CD4-positive, alpha-beta T cell treated with Interleukin-4 for 1 hour (primary cell): Measurements from ENCODE around the gene TOMM20.
"Not testable (repeated sequence)": the region's sequence is repeated elsewhere in the genome, so short reads cannot be mapped to it uniquely, and the experiment has no call there.

Experiments used
- DNase-seq, 2 donors: peaks; one replicate each; pipeline ENCODE4 v3.0.0-alpha.2; 2020 to 2022

TOMM20 gene

DNA sequence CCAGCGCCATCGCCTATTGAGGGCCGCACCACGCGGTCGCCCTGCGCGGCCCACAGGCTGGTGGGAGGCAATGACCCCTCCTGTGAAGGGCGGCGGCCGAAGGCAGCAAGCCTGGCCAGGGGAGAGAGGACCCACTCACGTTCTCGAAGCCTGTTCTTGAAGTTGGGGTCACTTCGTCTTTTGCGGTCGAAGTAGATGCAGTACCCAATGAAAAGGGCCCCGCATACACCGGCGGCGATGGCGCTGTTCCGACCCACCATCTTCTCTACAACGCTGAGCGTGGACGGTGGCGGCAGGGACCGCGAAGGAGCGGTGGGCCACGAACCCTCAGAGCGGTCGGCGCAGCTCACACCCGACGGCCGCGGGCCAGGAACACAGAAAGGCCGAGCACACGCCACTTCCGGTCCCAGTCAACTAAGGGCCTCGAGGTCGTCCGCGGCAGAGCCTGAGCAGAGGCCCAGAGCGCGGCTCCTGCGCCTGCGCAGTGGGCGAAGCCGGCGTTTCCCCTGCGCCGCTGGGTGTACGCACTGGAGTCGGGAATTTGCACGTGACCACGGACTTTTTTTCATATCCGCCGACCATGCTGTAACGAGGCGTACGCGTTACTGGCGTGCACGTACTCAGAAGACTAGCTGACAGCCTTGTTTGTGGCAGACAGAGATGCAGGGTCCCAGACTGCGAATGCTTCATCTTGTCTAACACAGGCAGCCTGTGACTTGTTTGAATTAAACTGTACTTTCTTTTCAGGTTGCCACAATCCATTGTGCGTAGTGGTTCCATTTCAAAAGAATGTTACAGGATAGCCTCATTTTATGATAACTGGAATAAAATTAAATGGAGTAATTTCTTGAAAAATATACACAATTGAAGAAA is at the start of gene TOMM20:
TSS of gene TOMM20 (minus strand) at position 382 of the 873 bp plus-strand sequence. CDS start at position 260, 122 bp downstream.
- peak; percentile 97 for DNase-seq

DNA sequence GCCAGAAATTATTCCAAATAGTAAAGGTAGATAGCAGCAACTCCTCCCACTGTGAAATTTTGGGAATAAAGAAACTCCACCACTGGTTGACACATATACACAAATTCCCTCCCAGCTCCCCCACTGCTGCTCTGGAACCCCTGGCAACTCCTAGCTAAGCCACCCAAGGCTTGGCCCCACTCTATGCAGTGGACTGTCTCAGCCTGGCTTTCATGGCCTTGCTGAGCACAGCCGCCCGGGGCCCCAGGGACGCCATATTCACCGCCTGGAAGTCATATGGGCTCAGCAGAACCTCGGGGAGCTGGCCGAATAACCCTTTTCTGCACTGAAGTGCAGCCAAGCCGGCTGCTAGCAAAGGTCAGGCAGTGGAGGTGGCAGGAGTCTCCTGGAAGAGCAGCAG is 47.8 kb upstream of the TOMM20 start:
- no peak for DNase-seq

DNA sequence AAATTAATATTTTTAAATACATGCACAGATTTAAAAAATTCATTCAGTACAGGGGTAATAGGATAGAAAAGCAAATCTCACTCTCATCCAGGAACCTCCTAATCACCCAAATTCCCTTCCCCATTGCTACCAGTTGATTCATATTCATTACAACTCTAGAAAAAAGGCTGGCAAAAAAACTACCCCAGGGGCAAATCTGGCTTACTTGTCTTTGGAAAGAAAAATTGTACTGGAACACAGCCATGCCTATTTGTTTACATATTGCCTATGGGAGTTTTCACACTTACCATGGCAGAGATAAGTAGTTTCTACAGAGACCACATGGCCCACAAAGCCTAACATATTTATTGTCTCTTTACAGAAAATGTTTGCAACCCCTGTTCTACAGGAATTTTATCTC is 41.3 kb upstream of the TOMM20 start:
- DNase-seq, result no peak

DNA sequence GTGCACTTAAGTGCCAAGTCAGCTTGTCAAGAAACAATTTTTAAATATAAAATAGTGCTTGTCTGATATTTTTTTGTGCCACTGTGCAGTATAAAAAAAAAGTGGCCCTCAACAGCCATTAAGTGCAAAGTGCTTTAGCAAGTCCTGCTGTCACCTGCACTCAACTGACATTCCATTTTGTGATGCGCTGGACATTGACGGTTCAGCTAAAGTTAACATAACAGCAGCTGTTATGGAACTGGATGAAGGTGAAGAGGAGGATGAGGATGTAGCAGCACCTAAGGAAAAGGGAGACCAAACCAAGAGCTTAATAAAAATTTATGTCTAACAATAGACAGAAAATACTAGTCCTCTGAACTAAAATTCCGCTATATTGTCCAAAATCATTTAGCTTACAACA is 39.7 kb upstream of the TOMM20 start:
- DNase-seq, result no peak

DNA sequence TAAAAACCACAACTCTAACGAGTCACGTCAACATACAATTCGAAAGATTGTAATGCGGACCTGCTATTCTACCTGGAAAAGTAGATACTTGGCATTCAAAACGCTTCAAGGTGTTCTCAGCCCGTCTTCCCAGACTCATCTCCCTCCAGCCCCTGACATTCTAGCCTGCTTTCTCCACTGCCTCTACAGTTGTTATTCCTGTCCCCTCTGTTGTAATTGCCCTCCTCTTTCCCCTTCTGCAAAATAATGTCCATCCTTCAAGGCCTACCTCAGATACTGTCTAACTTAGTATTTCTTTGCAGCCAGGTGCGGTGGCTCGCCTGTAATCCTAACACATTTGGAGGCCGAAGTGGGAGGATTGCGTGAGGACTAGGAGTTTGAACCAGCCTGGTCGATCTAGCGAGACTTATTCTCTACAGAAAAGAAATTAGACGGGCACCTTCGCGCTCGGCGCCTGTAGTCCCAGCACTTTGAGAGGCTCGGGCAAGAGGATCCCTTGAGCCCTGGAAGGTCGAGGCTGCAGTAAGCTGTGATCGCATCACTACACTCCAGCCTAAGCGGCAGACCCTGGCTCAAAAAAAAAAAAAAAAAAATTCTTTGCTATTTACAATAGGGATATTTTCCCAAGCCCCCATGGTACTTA is 33.2 kb upstream of the TOMM20 start:
- no peak for DNase-seq

DNA sequence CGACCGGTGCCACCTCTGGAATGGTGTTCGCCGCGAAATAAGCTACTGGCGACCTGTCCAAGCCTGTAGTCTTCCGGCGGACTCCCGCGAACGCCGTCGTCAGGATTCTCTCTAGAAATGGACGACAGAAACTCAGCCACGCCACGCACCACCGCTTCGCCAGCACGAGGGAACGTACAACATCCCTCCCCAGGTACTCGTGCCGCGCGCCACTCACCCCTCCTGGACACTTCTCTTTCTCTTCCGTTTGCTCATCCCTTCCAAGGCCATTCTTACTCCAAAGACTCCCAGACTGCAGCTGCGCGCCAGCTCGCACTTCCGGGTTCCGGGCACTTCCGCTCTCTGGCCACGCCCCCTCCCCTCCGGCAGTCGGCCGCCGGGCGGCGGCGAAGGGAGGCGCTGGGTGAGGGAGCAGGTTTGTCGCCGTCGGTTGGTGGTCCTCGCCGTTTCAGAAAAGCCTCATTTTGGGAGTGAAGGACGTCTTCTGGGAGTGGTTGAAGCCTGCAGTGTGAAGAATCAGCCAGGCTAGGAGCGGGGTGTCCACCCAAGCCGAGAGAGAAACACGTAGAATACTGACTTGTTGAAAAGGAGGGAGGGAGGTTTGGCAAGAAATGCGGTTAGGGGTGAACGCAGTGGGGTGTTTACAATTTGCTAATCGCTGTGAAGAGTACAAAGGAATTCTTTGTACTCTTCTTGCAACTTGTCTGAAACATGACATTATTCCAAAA is 32.5 kb upstream of the TOMM20 start, which contains the start of gene RBM34:
TSS of gene RBM34 (minus strand) at position 294 of the 728 bp plus-strand sequence. CDS start at position 270, 24 bp downstream.
- peak; percentile 90 to 93 for DNase-seq

DNA sequence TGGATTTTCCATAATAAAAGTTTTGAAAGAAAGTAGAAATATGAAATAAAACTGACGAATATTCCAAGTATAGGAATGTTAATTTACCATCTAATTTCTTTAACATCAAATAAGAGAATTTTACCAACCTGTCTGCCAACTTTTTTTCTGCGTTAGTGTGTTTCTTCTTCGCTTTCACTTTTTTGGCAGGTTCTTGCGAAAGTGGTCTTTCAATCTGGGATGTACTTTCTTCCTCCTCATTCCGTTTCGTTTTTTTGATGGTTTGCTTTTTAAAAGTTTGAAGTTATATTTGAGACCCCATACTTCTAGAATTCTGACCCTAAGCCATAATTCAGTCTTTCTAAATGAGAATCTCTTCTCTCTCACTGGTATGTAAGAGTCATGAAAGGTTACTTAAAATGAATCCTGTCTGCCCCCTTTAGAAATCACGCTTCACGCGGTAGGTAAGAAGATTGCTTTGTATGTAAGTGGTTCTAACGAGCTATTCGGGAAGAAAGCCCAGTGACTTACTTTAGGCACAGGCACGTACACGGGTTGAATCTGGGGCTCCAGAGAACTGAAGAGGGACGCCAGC is 31.8 kb upstream of the TOMM20 start:
- no peak for DNase-seq

DNA sequence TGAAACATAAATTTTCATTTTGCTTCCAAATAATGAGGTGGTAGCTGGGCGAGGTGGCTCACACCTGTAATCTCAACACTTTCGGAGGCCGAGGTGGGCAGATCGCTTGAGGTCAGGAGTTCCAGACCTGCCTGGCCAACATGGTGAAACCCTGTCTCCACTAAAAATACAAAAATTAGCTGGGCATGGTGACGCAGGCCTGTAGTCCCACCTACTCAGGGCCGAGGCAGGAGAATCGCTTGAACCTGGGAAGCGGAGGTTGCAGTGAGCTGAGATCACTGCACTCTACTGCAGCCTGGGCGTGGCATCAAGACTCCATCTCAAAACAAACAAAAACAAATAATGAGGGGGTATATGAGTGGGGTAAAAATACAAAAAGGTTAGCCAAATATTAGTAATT is 31.3 kb upstream of the TOMM20 start:
- DNase-seq, result not testable (repeated sequence)

DNA sequence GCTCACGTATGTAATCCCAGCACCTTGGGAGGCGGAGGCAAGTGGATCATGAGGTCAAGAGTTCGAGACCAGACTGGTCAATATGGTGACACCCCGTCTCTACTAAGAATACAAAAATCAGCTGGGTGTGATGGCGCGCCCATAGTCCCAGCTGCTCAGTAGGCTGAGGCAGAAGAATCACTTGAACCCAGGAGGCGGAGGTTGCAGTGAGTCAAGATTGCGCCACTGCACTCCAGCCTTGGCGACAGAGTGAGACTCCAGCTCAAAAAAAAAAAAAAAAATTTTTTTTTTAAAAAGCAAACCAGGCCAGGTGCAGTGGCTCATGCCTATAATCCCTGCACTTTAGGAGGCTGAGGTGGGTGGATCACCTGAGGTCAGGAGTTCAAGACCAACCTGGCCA is 30.6 kb upstream of the TOMM20 start:
- not testable (repeated sequence) for DNase-seq

DNA sequence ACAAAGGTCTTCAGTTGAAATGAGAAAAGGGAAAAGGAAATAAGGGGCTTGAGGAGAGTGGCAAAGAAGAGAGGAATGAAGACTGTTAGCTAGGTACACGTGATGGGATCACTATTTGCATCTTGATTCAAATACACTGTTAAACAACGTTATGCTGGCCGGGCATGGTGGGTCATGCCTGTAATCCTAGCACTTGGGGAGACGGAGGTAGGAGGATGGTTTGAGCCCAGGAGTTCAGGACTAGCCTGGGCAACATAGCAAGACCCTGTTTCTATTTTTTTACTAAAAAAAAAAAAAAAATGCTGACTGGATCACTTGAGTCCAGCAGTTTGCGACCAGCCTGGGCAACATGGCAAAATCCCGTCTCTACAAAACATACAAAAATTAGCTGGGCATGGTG is 30.0 kb upstream of the TOMM20 start:
- DNase-seq, result no peak

DNA sequence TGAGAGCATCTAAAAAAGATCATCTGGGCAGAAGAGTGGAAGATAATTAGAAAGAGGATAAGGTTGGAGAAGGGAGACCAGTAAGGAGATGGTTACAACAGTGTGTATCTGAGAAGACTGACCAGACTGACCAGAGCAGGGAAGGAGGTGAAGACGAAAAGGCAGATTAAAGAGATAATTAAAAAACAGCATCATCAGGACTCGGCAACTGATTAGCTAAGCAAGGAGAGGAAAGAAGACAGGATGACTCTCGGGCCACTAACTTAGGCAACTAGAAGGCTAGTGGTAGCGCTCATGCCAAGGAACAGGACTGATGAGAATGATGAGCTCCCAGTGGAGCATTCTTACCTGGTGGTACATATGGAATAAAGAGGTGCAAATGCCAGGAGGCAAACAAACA is 28.5 kb upstream of the TOMM20 start:
- DNase-seq, result no peak

DNA sequence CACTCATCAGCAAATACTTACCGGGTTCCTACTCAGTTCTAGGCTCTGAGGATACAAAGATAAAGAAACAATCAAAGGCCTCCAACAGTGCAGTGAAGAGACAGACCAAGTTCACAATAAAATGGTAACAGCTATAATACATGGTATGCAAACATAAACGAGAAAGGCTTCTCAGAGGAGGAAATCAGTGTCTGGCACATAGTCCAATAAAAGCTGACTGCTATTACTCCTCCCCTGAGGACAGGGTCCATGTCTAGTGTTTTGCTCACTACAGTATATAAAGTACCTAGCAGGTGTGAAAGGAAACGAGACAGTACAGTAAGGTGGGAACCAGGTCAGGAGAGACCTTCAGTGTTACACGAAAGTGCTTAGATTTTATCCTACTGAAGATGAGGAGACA is 28.1 kb upstream of the TOMM20 start:
- DNase-seq, result no peak

DNA sequence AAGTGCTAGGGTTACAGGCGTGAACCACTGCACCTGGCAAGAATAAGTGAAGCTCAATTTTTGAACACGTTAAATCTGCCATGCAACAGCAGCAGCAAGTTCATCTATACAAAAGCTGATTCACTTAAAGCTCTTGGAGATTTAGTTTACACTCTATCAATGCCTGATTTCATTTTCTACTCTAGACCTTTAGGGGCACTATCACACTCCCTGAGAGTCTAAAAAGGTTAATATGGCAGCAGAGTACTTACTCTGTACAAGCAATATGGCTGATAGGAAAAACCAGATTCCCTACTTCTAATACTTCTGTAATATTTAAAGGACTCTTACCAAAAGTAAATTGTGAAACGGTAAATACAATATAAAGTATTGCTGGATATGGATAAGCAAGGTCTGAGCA is 27.6 kb upstream of the TOMM20 start:
- DNase-seq, result no peak

DNA sequence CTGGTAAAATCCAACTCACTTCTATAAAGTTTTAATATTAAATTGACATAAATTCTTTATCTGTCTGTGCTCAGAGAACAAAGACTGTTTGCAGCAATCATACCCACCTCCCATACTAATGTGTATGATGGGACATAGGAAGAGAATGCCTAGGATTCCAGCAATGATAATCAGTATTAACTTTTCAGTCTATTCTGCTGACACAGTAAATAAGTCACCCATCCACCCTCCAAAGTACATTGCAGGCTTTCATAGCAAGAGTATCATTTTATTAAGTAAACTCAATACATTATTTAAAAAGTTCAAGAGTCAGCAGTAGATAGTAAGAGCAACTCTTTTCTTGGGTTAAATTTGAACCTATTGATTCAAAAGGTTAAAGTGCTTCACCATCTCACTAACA is 23.6 kb upstream of the TOMM20 start:
- DNase-seq, result no peak

DNA sequence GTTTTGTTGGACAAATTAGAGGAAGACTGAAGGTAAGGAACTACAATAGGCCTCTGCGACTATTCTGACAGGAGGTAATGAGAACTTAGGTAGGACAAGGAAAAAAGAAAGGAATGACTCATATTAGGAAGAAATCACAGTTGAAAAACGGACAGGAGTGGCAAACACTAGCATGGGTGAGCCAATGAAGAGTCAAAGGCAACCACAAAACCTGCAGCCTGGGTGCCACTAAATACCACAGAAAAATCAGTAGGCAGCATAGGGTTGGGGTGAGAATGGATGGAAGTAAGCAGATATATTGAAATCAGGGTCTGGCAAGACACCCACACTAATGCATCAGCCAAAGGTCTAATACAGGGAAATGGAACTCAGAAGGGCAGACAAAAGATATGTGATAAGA is 22.4 kb upstream of the TOMM20 start:
- no peak for DNase-seq

DNA sequence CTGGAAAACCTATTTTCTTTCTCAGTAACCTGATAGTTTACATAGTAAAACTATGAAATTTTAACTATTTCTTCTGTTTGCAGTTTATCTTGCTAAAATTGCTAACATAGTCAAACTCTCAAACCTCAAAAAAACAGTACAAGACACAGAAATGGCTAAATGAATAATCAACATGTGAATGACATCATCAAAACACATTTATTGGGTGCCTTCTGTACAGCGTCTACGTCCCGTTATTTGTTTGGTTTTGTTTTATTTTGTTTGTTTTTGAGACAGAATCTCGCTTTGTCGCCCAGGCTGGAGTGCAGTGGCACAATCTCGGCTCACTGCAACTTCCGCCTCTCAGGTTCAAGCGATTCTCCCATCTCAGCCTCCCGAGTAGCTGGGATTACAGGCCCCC is 21.2 kb upstream of the TOMM20 start:
- no peak for DNase-seq

DNA sequence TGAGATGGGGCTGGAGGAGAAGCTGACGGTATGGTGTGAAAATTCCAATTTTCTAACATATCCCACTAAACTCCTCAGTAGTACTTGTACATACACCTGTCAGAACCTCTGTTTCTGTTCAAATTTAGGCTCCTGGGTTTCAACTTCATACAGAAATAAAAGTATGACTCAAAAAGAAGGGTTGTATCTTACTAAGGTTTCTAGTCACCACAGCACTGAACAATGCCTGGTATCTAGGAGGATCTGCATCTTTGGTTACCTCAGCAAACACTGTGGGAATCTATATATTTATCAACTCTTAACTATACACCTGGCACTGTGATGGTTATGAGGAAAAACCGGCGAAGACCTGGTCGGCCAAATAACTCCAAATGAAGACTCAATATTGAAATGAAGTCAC is 18.6 kb upstream of the TOMM20 start:
- DNase-seq, result no peak

DNA sequence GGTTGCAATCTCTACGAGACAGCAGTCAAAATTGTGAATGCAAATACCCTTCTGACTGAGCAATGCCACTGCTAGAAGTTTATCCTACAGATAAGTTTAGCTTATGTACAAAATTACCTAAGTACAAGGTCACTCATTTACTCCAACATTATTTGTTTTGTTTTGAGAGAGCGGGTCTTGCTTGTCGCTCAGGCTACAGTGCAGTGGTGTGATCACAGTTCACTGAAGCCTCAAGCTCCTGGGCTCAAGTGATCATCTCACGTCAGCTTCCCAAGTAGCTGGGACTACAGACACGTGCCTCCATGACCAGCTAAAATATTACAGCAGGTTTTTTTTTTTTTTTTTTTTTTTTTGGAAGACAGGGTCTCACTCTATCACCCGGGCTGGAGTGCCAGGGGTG is 17.0 kb upstream of the TOMM20 start:
- DNase-seq, result no peak

DNA sequence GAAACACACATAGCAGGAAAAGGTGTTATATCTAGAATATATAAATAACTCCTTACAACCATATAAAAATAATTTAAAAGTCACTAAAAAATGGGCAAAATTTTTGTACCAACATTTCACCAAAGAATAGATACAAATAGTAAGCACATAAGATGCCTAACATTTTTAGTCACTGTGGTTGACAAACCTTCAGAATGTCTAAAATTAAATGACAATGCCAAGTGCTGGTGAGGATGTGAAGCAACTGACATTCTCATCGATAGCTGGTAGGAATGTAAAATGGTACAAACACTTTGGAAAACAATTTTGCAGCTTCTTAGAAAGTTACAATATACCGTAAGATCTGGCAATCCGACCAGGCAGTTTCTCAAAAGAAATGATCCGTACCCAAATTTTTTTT is 14.4 kb upstream of the TOMM20 start:
- no peak for DNase-seq

DNA sequence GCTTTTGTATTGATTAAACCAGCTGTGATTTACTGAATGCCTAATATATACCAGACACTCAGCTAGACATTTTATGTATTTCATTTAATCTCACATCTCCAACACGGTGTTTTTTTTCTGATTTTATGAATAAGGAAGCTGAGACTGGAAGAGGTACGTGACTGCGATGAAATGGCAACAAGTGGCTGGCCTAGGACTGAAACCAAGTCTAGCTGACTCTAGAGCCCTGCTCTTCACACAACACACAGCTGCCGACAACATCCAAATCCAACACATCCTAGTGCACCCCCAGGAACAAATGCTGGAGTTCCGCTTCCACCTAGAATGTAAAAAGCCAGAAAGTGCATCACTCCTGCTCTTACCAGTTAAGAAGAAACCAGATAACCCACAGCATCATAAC is 10.7 kb upstream of the TOMM20 start:
- DNase-seq, result no peak

DNA sequence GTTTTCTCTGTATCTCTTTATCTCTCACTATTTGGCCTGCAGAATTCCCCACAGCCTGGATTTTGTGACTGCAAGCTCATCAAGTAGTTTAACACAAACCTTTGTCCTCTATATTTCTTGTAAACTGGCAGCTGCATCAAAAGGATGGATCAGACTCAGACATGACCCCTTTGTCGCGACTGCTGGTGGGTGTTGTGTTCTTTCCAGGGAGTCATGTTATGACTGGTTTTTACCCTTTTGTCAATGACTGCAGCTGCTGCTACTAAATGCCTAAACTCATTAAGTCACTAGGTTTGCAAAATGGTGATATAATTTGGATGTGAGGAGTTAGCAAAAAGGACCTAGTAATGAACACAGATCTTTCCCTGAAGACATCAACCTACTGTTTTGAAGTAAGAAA is 10.2 kb upstream of the TOMM20 start:
- no peak for DNase-seq

DNA sequence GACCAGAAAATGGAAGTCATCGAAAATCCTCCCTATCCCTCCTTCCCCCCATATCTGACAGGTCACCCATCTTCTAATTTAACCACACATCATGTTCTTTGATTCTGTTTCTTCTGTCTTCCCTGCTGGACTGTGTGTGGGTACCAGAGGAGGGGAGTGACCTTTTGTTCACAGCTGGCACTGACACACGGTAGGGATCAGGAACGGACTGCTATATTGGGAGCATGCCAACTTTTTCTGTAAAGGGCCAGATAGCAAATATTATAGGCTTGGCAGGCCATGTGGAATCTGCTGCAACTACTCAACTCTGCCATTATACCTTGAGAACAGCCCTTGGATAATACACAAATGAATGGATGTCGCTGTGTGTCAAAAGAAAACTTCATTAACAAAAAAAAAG is 7.5 kb upstream of the TOMM20 start:
- no peak for DNase-seq

DNA sequence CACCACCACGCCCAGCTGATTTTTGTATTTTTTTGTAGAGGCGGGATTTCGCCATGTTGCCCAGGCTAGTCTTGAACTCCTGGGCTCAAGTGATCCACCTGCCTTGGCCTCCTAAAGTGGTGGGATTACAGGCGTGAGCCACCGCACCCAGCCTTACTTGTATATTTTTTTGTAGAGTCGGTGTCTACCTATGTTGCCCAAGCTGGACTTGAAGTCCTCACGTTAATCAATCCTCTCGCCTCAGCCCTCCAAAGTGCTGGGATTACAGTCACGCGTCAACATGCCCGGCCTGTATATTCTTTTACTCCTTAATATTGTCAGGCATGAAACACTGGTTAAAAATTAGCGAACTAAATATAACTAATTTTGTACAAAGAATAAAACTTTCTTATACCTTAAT is 5.5 kb upstream of the TOMM20 start:
- no peak for DNase-seq
